GM21786 (cell line): ENCODE measurements around the gene NECAB2.

Experiments used
- ATAC-seq: cut with Tn5 transposase; IDR thresholded peaks from one replicate; pipeline ENCODE4 v1.9.1; 2021; ENCODE audit not compliant: unreplicated experiment

Gene NECAB2

DNA sequence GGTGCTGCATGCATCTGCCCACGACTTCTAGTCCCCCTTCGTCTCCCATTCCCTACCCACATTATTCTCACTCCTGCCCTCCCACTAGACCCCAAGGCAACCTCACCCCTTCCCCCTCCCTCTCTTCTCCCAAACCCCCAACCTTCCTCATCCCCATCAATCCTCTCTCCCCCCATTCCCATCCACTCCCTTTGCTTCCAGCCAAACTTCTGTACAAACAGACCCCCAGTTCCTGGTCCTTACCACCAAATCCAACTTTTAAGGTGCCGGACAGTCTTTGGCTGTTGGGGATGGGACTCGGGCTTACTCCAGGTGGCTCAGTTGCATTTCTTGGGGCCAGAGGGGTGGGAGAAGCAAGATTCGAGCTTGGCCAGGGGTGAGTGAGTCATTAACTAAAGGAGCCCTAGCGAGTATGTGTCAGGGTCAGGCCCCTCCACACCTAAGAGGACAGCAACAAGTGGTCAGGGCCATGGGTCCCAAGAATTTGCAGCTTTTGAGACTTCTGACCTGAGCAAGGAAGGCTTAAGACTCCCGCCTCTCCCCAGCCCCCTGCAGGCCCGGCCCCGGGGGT is 74.3 kb downstream of the NECAB2 start, which contains the start of gene SLC38A8:
Gene SLC38A8, minus strand, starts transcription at position 488 of the 571 bp plus-strand sequence. CDS start 638 bp downstream, outside the sequence.
- no peak for ATAC-seq

DNA sequence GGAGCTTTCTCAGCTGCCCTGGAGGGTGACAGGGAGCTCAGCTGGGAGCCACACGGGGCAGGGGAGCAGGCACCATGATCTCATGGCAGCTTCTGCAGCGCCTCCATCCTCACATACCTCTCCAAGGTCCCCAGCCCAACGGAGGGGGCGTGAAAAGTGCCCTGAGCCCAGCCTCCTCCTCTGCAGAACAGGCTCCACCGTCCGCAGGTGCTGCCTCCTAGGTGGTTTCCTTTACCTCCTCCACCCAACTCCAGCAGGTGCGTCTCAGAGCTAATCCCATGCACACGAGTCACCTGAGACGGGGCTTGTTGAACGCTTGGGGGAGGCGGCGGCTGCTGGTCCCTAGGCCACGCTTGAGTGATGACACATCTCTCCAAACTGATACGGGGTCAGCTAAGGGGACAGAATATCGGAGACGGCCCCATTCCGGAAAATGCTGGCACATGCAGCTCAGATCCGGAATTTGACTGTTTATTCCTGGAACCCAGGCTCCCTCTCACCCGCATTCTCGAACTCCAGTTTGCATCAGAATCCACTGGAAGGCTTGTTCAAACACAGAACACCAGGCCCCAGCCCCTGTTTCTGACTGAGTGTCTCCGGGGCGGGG is 74.9 kb downstream of the NECAB2 start:
- no peak for ATAC-seq

DNA sequence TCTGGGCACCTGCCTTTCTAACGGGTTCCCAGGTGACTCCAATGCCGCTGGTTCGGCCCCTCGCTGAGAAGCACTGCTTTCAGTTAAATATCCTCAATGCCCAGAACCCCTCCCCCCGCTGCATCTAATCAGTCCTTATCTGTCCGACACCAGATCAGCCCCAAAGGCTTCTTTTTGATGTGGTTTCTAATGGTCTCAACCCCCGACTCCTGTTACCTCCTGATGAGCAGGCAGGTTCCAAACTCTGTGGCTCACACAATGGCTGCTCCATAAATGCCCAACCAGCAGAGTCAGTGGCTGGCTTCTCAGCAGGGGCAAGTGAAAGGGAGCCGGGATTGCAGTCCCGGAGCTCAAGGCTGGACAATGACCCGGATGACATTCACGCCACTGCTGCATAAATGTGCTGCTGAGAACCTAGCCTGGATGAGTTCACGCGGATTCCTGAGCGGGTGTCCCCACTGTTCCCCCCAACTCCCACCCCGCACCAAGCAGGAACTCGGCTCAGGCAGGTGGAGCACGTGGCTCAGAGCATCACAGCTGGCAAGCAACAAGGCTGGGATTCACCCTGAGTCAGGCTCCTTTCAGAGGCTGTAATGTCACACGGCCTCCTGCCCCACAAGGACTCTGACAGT is 75.6 kb downstream of the NECAB2 start:
- no peak for ATAC-seq

DNA sequence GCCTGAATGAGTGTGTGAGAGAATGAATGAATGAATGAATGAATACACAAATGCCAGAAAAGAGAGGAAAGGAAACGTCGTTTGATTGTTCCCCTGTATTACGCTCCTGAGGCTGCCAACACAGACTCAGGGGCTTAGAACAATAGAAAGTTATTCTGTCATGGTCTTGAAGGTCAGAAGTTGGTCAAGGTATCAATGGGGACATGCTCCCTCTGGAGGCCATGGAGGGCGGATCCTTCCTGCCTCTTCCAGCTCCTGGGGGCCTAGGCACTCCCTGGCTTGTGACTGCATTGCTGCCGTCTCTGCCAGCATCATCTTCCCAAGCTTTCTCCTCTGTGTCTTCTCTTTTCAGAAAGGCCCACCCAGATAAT is 76.1 kb downstream of the NECAB2 start:
- ATAC-seq, result no peak

DNA sequence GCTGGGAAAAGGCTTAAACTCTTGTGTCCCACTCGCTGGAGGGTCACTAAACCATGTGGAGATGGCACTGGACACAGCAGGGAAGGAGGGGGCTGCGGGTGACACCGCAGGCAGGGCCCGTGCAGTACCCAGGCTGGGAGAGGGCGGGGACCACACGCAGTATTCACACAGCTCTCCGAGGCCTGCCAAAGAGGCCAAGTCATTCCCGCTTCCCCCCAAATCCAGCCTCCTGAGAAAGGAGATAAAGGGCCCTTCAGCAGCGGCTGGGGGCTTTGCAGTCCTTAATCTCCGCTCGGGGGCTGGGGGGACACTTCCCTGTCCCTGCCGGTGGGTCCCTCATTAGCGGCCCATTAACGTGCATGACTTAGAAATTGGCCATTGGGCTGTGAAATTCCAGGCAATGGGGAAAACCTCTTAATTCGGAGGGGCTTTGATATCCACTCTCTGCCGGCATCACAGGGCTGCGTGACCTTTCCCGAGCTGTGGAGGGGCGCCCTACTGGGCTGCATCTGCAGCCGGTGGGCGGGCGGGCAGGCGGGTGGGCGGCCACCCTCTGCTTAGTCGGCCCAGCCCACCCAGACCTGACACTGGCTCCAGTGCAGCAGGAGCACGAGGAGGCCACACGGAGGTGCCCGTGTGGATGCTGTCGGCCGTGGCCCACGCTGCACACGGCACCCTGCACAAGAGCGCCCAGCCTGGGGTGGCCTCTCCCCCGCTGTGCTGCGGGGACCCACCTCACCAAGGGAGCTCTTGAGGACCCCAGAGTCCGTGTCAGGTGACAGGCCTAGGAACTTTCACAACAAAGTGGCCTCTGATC is 77.2 kb downstream of the NECAB2 start:
- ATAC-seq, result no peak

DNA sequence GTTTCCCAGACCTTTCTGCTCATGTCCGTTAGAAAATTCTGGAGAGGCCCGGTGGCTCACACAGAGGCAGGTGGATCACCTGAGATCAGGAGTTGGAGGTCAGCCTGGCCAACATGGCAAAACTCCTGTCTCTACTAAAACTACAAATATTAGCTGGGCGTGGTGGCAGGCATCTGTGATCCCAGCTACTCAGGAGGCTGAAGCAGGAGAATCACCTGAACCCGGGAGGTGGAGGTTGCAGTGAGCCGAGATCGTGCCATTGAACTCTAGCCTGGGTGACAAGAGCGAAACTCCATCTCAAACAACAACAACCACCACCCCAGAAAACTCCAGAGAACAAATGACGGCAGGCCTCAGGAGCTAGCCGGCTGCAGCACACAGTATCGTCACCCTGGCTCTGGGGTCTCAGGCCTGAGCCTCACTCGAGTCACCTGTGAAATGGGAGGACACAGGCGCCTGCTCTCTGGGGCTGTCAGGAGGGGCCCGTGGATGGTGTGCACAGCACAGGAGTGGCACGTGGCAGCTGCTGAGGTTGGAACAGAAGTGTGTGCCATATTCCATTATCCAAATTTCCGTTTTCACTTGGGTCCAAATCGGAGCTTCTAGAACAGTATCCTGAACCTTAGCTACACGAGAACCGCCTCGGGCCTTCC is 77.9 kb downstream of the NECAB2 start:
- ATAC-seq, result no peak

DNA sequence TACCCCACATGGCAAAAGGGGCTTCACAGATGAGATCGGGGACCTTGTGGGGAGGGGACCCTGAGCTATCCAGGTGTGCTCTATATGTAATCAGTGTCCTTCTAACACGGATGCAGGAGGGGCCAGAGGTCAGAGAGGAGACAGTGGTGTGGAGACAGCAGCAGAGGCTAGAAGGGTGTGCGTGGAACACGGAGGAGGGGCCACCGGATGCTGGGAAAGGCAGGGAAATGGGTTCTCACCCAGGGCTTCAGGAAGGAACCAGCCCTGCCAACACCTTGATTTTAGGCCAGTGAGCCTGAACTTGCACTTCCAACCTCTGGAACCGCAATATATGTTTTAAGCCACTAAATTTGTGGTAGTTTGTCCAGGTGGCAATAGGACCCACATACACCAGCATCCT is 79.2 kb downstream of the NECAB2 start:
- ATAC-seq, result no peak

DNA sequence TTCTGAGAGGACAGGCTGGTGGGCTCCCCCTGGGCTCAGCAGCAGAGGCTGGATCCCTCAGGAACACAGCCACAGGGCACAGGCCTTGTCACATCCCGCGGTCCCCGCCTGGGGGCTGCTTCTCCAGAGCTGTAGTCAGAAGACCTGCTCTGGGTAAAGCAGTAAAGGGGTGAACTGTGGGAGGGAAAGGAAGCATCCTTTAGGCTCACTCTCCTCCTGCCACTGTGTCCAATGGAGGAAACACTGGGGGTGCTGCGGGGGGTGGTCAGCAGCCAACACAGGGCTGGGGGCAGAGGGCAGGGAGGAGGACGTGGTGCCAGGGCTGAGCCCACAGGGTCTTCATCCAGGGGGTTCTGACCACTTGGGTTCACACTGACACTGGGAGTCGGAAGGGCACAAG is 79.6 kb downstream of the NECAB2 start:
- ATAC-seq, result no peak

DNA sequence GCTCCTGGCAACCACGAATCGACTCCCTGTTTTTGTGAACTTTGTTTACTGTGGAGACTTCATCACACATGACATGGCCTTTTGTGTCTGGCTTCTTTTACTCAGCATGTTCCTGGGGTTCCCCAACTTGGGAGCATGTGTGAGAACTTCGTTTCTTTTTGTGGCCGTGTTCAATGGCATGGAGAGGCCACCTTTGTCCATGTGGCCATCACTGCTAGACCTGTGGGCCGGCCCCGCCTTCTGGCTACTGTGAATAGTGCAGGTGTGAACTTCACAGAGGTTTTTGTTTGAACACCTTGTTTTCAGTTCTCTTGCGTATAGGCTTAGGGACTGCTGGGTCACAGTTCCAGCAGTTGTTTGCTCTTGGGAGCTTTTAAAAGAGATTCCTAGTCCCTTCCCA is 80.2 kb downstream of the NECAB2 start:
- no peak for ATAC-seq

DNA sequence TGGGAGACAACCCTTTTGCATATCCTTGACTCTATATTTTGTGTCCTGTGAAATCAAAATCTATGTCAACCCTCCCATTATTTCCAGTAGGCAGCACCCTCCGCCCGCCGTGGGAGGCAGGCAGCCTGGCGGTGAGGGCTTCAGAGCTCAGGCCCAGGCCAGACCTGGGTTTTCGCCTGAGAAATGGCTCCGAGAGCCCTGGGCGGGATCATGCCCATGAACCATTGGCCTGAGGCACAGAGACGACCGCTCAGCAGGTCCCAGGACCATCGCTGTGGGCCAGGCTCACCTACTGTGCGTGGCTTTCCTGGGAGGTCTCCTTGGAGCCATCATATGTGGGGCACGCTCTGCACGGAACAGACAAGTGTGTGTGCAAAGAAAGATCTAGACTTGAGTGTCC is 80.8 kb downstream of the NECAB2 start:
- ATAC-seq, result no peak

DNA sequence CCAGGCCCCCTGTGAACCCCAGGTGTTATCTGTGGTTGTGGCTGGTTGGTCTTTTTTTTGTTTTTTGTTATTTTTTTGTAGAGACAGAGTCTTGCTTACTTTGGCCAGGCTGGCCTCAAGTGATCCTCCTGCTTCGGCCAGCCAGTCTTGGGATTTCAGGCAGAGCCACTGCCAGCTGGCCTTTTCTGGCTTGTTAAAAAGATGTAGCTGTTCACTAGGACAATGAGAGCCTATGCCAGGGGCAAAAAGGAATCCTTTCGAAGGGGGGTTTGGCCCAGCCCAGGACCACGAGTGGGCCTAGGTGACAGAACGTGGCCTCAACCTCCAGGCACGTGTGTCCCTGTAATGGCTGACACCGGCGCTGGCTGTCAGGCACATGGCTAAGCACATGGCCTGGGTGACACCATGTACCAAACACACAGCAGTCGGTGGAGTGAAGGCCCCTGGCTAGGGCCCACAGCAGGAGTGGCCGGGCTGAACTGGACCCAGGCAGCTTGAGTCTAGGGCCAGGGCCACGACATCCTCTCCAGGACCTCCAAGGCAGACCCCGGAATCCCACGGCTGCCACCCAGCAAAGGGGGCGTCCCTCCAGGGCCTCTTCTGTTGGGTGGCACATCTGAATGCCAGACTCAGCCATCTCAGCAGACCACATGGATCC is 81.5 kb downstream of the NECAB2 start:
- no peak for ATAC-seq

DNA sequence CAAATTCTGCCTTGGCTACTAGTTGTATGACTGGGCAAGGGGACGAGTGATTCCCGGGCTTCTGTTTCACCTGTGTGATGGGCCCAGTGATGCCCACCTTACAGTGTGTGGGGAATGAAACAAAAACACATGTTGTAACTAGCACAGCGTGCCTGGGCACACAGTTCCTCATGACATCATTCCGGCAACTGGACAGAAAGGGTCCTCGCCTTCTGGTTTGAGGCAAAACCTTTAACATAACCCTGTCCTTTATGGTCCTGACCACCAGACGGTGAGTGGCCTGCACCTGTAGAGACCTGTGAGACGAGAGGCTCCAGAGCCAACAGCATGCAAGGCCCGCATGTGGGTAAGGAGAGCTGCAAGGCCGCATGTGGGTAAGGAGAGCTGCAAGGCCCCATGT is 82.3 kb downstream of the NECAB2 start:
- ATAC-seq, result no peak

DNA sequence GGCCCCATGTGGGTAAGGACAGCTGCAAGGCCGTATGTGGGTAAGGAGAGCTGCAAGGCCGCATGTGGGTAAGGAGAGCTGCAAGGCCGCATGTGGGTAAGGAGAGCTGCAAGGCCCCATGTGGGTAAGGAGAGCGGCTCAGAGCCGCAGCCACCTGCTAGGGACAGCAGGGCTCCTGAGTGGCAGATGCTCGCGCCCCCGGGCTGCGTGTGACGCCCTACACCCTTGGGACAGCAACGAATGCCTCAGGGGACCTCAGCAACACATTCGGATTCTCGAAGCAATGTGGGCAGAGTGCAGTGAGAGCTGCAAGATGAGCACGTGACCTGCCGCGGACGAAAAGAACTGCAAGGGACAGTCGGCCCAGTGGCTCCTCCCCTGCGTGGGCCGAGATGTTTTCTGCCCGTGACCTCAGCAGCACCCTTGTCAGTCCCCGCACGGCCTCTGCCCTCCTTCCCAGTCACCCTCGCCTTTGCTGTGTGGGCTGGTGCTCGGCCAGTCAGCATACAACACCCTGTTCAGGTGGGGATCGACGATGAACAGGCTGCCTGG is 84.1 kb downstream of the NECAB2 start:
- no peak for ATAC-seq
